HCT116 (cell line): ENCODE results near the gene AK3.

ENCODE experiments used
- EGR1 ChIP-seq: IDR thresholded peaks from 2 replicates; pipeline ENCODE4 v1.6.1; 2012; ENCODE audit warnings: low read depth
- EZH2 ChIP-seq: fragments of 200-600 bp; sonication (generic); IDR thresholded peaks from 2 replicates; pipeline ENCODE4 v1.6.1; 2017; ENCODE audit warnings: antibody characterized with exemption, mixed run types
- EZH2phosphoT487 ChIP-seq: fragments of 200-600 bp; IDR thresholded peaks from 2 replicates; pipeline ENCODE4 v1.6.1; 2018; ENCODE audit warnings: antibody characterized with exemption, borderline replicate concordance
- SIN3A ChIP-seq: IDR thresholded peaks from 2 replicates; pipeline ENCODE4 v1.6.1; 2012; ENCODE audit warnings: low read depth
- YY1 ChIP-seq: IDR thresholded peaks from 2 replicates; pipeline ENCODE4 v1.6.1; 2011; ENCODE audit warnings: low read length, low read depth, moderate library complexity, mild to moderate bottlenecking; ENCODE audit not compliant: insufficient replicate concordance; ENCODE audit errors: extremely low read depth
- ZNF274 ChIP-seq: fragments of 200-500 bp; sonication (Bioruptor generic); IDR thresholded peaks from 2 replicates; pipeline ENCODE4 v1.6.1; 2014; ENCODE audit warnings: mild to moderate bottlenecking, low read depth, low read length, inconsistent platforms

DNA sequence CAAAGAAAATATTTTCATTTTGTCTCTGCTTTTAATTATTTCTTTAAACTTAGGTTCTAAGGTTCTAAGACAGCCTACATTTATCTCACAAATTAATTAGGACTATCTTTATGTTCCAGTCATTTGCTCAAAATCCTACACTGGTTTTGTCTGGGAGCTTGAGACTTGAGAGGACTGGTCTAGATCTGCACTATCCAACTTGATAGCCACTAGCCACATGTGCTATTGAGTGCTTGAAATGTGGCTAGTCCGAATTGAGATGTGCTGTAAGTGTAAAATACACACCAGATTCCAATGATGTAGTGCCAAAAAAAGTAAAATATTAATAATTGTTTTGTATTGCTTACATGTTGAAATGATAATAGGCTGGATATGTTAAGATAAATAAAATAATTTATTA is 54.4 kb downstream of the AK3 start:
- no peak for TF ChIP-seq EZH2
- no peak for TF ChIP-seq ZNF274
- no peak for TF ChIP-seq EZH2phosphoT487
- TF ChIP-seq EGR1, result no peak
- no peak for TF ChIP-seq SIN3A
- no peak for TF ChIP-seq YY1
